Fibroblast of lung (primary cell): Measurements from ENCODE around the gene GNAL. TPM values are rescaled to one million over a fixed set of nuclear protein-coding genes. Genes with fewer than 3 reads are reported as not detected.

Experiments
- DNase-seq, 2 donors: peaks; one replicate each; pipeline versions ENCODE4 v3.0.0 to v3.0.0-alpha.2; 2010; ENCODE audit warnings: low read depth in 2 of 2
- H2AFZ ChIP-seq: 2 replicates; pipeline ENCODE4 v1.5.1; 2012; ENCODE audit warnings: low read length, control low read depth, inconsistent platforms
- H3K27ac ChIP-seq: 2 replicates; pipeline ENCODE4 v1.5.1; 2011; ENCODE audit warnings: low read length, control low read depth; ENCODE audit not compliant: insufficient read depth
- H3K27me3 ChIP-seq: 2 replicates; pipeline ENCODE4 v1.5.1; 2011; ENCODE audit warnings: mild to moderate bottlenecking, low read length; ENCODE audit not compliant: control insufficient read depth, insufficient read depth
- H3K36me3 ChIP-seq: 2 replicates; pipeline ENCODE4 v1.5.1; 2011; ENCODE audit warnings: low read length; ENCODE audit not compliant: control insufficient read depth, insufficient read depth
- H3K4me1 ChIP-seq: 2 replicates; pipeline ENCODE4 v1.5.1; 2011; ENCODE audit warnings: low read length; ENCODE audit not compliant: control insufficient read depth, insufficient read depth; ENCODE audit errors: extremely low read depth
- H3K4me2 ChIP-seq: 2 replicates; pipeline ENCODE4 v1.5.1; 2011; ENCODE audit warnings: low read length, control low read depth; ENCODE audit not compliant: insufficient read depth; ENCODE audit errors: extremely low read depth
- H3K4me3 ChIP-seq, 4 experiments: fragments of 200-600 bp in 1 of 4; sonication (generic) in 1 of 4; replicated peaks in 1 of 4; 2 replicates each; pipeline ENCODE4 v1.5.1; 2011 to 2016; ENCODE audit warnings: low read length in 4 of 4, low read depth in 3 of 4, mild to moderate bottlenecking in 3 of 4, control low read depth in 2 of 4, inconsistent platforms in 1 of 4, mixed read lengths in 1 of 4; ENCODE audit not compliant: insufficient read depth in 1 of 4; ENCODE audit errors: control extremely low read depth in 1 of 4
- H3K79me2 ChIP-seq: 2 replicates; pipeline ENCODE4 v1.5.1; 2012; ENCODE audit warnings: mild to moderate bottlenecking, low read length, inconsistent platforms; ENCODE audit not compliant: control insufficient read depth, insufficient read depth
- H3K9ac ChIP-seq: 2 replicates; pipeline ENCODE4 v1.5.1; 2011; ENCODE audit warnings: mild to moderate bottlenecking, low read length, control low read depth; ENCODE audit not compliant: insufficient read depth
- H3K9me3 ChIP-seq: 2 replicates; pipeline ENCODE4 v1.5.1; 2012; ENCODE audit warnings: low read depth, low read length; ENCODE audit not compliant: control insufficient read depth, insufficient read depth
- H4K20me1 ChIP-seq: 2 replicates; pipeline ENCODE4 v1.5.1; 2011; ENCODE audit warnings: low read length; ENCODE audit not compliant: control insufficient read depth, insufficient read depth; ENCODE audit errors: extremely low read depth
- EZH2 ChIP-seq: IDR thresholded peaks from 2 replicates; pipeline ENCODE4 v1.5.1; 2012; ENCODE audit warnings: low read length, control low read depth, mild to moderate bottlenecking; ENCODE audit errors: missing control alignments
- polyA plus RNA-seq, 2 donors: library from polyadenylated mRNA; depleted of rRNA in 1 of 2; stranded (reverse) in 1 of 2; unstranded in 1 of 2; fragments of >200 nt; gene quantifications; 2 replicates each; pipeline ENCODE4 v1.2.1, GENCODE V29; 2011 to 2012; ENCODE audit warnings: missing spikeins in 1 of 2
- total RNA-seq: library from RNA; depleted of rRNA; stranded (reverse); fragments of >200 nt; gene quantifications from 2 replicates; pipeline ENCODE4 v1.2.1, GENCODE V29; 2014
- TF ChIP-seq, protein P1 (sequence below), 2 donors: IDR thresholded peaks in 1 of 2; conservative IDR thresholded peaks in 1 of 2; 1 replicate in 1 of 2; 2 replicates in 1 of 2; pipeline ENCODE4 v1.5.1; 2011 to 2012; ENCODE audit warnings: low read length in 2 of 2, control low read depth in 1 of 2, inconsistent platforms in 1 of 2, low read depth in 1 of 2, mild to moderate bottlenecking in 1 of 2

GNAL gene
- total and polyA plus RNA-seq, 2 donors (not counting 1 experiment from before 2014, with no cell fraction given) = 0.05 to 0.50 TPM

DNA sequence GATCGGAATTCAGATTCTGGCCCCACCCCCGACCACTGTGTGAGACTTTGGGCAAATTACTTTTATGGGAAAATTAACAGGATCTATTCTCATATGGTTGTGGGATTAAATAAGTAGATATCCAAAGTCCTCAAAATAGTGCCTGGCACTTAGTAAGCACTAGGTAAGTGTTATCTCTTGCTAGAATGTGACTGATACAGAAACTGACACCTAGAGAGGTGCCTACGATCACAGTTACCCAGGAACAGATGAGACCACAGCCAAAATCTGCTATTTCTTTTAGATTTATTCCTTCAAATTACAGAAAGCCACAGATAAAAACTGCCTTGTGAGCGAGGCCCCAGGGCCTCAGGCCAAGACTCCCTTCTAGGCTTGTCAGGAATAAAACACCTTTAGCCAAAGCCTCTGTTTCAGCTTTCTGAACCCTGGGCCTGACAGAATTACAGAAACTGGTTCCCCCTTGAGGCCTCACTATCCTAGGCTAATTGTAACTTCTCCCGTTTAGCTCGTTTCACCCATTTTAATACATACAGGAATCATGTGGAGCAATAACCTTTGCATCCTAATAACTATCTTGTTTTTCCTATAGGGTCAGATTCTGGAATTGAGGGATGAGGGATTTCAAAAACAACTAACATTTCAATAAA, 139.8 kb downstream of the GNAL start:
- Histone ChIP-seq H3K79me2 (no peaks in the 10 kb centered on the region), H3K4me2 (no peak overlapping the region), H3K9me3 (no peaks in the 10 kb centered on the region), H3K4me3 (no peak overlapping the region), H3K9ac (no peak overlapping the region), H3K27me3 (no peaks in the 10 kb centered on the region), H3K27ac (no peak overlapping the region), H2AFZ (no peak overlapping the region), H3K36me3 (no peaks in the 10 kb centered on the region), H4K20me1 (no peaks in the 10 kb centered on the region), H3K4me1 (no peaks in the 10 kb centered on the region)
- TF ChIP-seq, protein P1, sequence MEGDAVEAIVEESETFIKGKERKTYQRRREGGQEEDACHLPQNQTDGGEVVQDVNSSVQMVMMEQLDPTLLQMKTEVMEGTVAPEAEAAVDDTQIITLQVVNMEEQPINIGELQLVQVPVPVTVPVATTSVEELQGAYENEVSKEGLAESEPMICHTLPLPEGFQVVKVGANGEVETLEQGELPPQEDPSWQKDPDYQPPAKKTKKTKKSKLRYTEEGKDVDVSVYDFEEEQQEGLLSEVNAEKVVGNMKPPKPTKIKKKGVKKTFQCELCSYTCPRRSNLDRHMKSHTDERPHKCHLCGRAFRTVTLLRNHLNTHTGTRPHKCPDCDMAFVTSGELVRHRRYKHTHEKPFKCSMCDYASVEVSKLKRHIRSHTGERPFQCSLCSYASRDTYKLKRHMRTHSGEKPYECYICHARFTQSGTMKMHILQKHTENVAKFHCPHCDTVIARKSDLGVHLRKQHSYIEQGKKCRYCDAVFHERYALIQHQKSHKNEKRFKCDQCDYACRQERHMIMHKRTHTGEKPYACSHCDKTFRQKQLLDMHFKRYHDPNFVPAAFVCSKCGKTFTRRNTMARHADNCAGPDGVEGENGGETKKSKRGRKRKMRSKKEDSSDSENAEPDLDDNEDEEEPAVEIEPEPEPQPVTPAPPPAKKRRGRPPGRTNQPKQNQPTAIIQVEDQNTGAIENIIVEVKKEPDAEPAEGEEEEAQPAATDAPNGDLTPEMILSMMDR (conservative IDR thresholded peaks at IDR 0.05 in 1 of 2, IDR thresholded peaks at IDR 0.05 in 1 of 2; ENCODE audit: low read depth in 1 of 2, low read length in 2 of 2) = no peak
- DNase-seq = no peak

DNA sequence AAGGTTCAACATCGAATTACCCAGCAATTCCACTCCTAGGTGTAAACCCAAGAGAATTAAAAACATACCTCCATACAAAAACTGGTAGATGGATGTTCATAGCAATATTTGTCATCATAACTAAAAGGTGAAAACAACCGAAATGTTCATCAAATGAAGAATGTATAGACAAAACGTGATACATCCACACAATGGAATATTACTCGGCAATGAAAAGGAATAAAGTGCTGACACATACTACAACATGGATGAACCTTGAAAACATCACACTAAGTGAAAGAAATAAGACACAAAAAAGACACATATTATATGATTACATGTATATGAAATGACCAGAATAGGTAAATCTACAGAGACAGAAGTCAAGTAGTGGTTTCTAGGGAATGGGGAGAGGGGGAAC, 141.5 kb downstream of the GNAL start:
- Histone ChIP-seq H3K27ac (no peak overlapping the region), H3K36me3 (no peaks in the 10 kb centered on the region), H3K9me3 (no peaks in the 10 kb centered on the region), H4K20me1 (no peaks in the 10 kb centered on the region), H2AFZ (no peak overlapping the region), H3K4me2 (no peak overlapping the region), H3K4me1 (no peaks in the 10 kb centered on the region), H3K4me3 (no peak overlapping the region), H3K9ac (no peak overlapping the region), H3K27me3 (no peaks in the 10 kb centered on the region), H3K79me2 (no peaks in the 10 kb centered on the region)
- TF ChIP-seq, protein P1 (conservative IDR thresholded peaks at IDR 0.05 in 1 of 2, IDR thresholded peaks at IDR 0.05 in 1 of 2; ENCODE audit: low read depth in 1 of 2, low read length in 2 of 2) = no peak
- no peak for TF ChIP-seq EZH2
- DNase-seq = no peak

DNA sequence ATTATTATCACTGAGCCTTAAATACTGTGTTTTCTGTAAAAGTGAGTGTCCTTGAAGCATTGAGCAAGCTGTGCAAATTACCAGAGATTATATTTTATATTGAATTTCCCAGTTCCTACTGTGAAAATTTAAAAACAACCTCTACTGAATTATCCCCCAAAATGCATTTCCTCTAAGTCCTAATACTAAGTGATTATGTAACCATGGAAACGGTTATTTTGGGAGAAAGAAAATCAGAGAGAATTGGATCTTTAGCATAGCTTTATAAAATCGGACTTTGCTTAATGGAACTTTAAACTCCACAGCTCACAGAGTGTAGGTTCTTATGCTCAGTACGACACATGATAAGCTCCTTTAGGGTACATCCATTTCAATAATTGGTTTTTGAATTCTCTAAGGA, 142.9 kb downstream of the GNAL start:
- Histone ChIP-seq H3K9ac (no peak overlapping the region), H3K79me2 (no peaks in the 10 kb centered on the region), H2AFZ (no peak overlapping the region), H3K36me3 (no peaks in the 10 kb centered on the region), H3K4me1 (no peaks in the 10 kb centered on the region), H3K27ac (no peak overlapping the region), H3K4me2 (no peak overlapping the region), H3K27me3 (no peaks in the 10 kb centered on the region), H3K4me3 (no peak overlapping the region), H4K20me1 (no peaks in the 10 kb centered on the region), H3K9me3 (no peaks in the 10 kb centered on the region)
- DNase-seq = no peak
- TF ChIP-seq, protein P1 (conservative IDR thresholded peaks at IDR 0.05 in 1 of 2, IDR thresholded peaks at IDR 0.05 in 1 of 2; ENCODE audit: low read depth in 1 of 2, low read length in 2 of 2) = no peak
- no peak for TF ChIP-seq EZH2
